Thyroid gland (tissue), 4 donors: ENCODE results near the gene HRG.

Source experiments
- POLR2A ChIP-seq, 2 donors: fragments of 450-650 bp; IDR thresholded peaks; one replicate each; pipeline ENCODE4 v1.6.1; 2017; ENCODE audit warnings: antibody characterized with exemption in 2 of 2, mild to moderate bottlenecking in 2 of 2, moderate library complexity in 1 of 2
- TF ChIP-seq, protein P1 (sequence below), 6 experiments: fragments of 200-600 bp in 3 of 6; fragments of 450-650 bp in 3 of 6; sonication (generic) in 3 of 6; IDR thresholded peaks; one replicate each; pipeline ENCODE4 v1.5.1; 2016 to 2019; ENCODE audit warnings: antibody characterized with exemption in 6 of 6, mild to moderate bottlenecking in 2 of 6, inconsistent platforms in 1 of 6, moderate library complexity in 1 of 6

DNA sequence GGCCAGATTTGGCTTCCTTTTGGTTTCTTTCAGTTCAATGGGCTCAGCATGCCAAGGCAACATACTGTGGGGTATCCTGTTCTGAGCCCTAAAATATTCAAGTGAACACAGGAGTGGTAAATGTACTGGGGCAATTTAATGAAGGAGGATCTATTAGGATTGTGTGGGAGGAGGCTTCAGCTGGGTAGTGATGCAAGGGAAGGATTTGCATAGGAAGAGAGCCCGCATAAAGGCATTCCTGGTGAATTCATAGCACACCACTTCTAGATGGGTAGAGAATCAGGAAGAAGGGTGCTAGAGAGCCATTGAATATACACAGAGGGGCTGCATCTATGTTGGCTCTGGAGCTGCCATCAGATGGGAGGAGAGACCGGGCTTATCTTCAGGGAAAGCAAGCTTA lies 30.7 kb downstream of the HRG start:
- TF ChIP-seq POLR2A (IDR thresholded peaks at IDR 0.05), result no peak
- TF ChIP-seq, protein P1, sequence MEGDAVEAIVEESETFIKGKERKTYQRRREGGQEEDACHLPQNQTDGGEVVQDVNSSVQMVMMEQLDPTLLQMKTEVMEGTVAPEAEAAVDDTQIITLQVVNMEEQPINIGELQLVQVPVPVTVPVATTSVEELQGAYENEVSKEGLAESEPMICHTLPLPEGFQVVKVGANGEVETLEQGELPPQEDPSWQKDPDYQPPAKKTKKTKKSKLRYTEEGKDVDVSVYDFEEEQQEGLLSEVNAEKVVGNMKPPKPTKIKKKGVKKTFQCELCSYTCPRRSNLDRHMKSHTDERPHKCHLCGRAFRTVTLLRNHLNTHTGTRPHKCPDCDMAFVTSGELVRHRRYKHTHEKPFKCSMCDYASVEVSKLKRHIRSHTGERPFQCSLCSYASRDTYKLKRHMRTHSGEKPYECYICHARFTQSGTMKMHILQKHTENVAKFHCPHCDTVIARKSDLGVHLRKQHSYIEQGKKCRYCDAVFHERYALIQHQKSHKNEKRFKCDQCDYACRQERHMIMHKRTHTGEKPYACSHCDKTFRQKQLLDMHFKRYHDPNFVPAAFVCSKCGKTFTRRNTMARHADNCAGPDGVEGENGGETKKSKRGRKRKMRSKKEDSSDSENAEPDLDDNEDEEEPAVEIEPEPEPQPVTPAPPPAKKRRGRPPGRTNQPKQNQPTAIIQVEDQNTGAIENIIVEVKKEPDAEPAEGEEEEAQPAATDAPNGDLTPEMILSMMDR (IDR thresholded peaks at IDR 0.05), result no peak
